ENCODE measurements around the gene PCMT1.

DNA sequence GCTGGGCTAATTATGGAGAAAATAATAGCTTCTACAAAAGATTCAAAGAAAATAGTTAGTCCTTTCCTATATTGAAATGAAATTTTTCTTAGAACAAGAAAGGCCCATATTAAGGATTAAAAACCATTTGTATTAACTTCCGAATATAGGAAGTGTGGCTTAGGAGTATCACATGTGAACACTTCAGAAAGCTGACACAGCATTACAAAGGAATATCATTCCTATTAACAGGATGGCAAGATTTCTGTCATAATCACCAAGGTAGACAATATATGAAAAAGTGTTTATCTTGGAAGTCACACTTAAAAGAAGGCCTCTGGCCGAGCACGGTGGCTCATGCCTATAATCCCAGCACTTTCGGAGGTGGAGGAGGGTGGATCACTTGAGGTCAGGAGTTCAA is 26.3 kb upstream of the PCMT1 start:
- TF ChIP-seq GATA2 (IDR thresholded peaks at IDR 0.05; ENCODE audit: low read depth, low read length) (no peak), GATA3 (IDR thresholded peaks at IDR 0.05; ENCODE audit: low read depth, low read length) (no peak)

Measured in SH-SY5Y (cell line).